ENCODE data around the gene UBN1.

Gene UBN1

DNA sequence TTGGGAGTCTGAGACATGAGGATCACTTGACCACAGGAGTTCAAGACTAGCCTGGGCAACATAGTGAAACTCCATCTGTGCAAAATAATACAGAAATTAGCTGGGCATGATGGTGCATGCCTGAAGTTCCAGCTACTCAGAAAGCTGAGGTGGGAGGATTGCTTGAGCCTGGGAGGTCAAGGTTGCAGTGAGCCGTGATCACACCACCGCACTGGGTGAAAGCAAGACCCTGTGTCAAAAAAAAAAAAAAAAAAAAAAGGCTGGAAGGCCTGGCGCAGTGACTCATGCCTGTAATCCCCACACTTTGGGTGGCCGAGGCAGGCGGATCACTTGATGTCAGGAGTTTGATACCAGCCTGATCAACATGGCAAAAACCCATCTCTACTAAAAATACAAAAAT is 8.1 kb downstream of the UBN1 start:
- no peak for TF ChIP-seq CTCF (conservative IDR thresholded peaks at IDR 0.05; ENCODE audit: control insufficient read depth, insufficient read depth, low read depth, low read length)
- H3K4me3 ChIP-seq (ENCODE audit: control insufficient read depth, low read depth, low read length) = no peak overlapping the region
- DNase-seq (ENCODE audit: low read depth) = no peak

- DNase-seq (ENCODE audit: low read depth) = no peak
- H3K4me3 ChIP-seq (ENCODE audit: control insufficient read depth, low read depth, low read length) = no peak overlapping the region
- TF ChIP-seq CTCF (conservative IDR thresholded peaks at IDR 0.05; ENCODE audit: control insufficient read depth, insufficient read depth, low read depth, low read length) = no peak
These were observed 8.5 kb downstream of the UBN1 start for GRCh38 chr16:4855804-4856203.

- TF ChIP-seq CTCF (conservative IDR thresholded peaks at IDR 0.05; ENCODE audit: control insufficient read depth, insufficient read depth, low read depth, low read length) = no peak
- no peak overlapping the region for H3K4me3 ChIP-seq (ENCODE audit: control insufficient read depth, low read depth, low read length)
- no peak for DNase-seq (ENCODE audit: low read depth)
These were observed 12.1 kb downstream of the UBN1 start for GRCh38 chr16:4859190-4859899.

DNA sequence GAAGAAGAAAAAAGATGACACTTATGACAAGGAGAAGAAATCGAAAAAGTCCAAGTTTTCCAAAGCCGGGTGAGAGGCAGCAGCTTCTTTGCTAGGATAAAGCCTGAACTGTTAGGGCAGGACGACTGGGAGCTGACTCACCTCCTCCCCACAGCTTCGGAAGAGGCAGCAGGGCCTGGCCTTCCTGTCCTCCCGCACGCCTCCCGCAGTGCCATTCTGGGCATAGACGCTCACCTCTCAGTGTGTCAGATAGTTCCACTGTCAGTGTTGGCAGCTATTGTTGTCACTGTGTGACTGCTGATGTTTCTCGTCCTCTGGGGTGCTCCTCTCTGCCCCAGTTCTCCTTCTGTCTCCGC is 12.6 kb downstream of the UBN1 start:
- no peak overlapping the region for H3K4me3 ChIP-seq (ENCODE audit: control insufficient read depth, low read depth, low read length)
- no peak for TF ChIP-seq CTCF (conservative IDR thresholded peaks at IDR 0.05; ENCODE audit: control insufficient read depth, insufficient read depth, low read depth, low read length)
- DNase-seq (ENCODE audit: low read depth) = no peak

- no peak for DNase-seq (ENCODE audit: low read depth)
- H3K4me3 ChIP-seq (ENCODE audit: control insufficient read depth, low read depth, low read length) = no peak overlapping the region
- TF ChIP-seq CTCF (conservative IDR thresholded peaks at IDR 0.05; ENCODE audit: control insufficient read depth, insufficient read depth, low read depth, low read length) = no peak
These were observed 13.6 kb downstream of the UBN1 start for GRCh38 chr16:4860727-4861342.

DNA sequence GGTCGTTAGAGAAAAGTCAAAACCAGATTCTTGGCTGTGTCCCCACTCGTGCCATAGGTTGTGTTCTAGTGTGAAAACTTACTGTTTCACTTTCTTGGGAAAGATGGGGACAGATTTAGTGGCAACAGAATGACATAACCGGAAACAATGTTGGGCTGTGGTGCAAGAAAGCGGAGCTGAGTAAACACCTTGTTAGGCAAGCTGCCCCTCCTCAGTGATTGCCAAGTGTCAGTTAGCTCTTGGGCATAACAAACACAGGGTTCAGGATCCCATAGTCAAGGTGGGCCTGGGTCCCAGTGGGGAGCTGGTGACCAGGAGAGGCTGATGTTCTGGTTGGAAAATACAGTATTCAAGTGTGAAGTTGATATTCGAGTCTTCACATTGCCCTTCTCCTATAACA is 15.4 kb downstream of the UBN1 start:
- no peak for DNase-seq (ENCODE audit: low read depth)
- no peak for TF ChIP-seq CTCF (conservative IDR thresholded peaks at IDR 0.05; ENCODE audit: control insufficient read depth, insufficient read depth, low read depth, low read length)
- no peak overlapping the region for H3K4me3 ChIP-seq (ENCODE audit: control insufficient read depth, low read depth, low read length)

Measured in fibroblast of mammary gland (primary cell).